Smooth muscle cell (in vitro differentiated cells): Measurements from ENCODE around the gene PIK3IP1. TPM values are rescaled to one million over a fixed set of nuclear protein-coding genes. Genes with fewer than 3 reads are reported as not detected.

Experiments used
- DNase-seq: peaks from one replicate; lab custom pipeline; 2025; ENCODE audit not compliant: unreplicated experiment; lab: John Stamatoyannopoulos, UW
- H2AFZ ChIP-seq: fragments of 200-600 bp; sonication (generic); 2 replicates; pipeline ENCODE4 v1.6.0; 2016; ENCODE audit warnings: antibody characterized with exemption, low read depth, mild to moderate bottlenecking
- H3F3A ChIP-seq: fragments of 200-600 bp; sonication (generic); 2 replicates; pipeline ENCODE4 v1.6.0; 2017; ENCODE audit warnings: antibody characterized with exemption, low read depth
- H3K27ac ChIP-seq: fragments of 200-600 bp; sonication (generic); 2 replicates; pipeline ENCODE4 v1.5.1; 2016; ENCODE audit warnings: low read depth, mild to moderate bottlenecking
- H3K27me3 ChIP-seq: fragments of 200-600 bp; sonication (generic); 2 replicates; pipeline ENCODE4 v1.6.1; 2016; ENCODE audit warnings: low read depth, mild to moderate bottlenecking
- H3K36me3 ChIP-seq: fragments of 200-600 bp; sonication (generic); 2 replicates; pipeline ENCODE4 v1.5.1; 2016; ENCODE audit warnings: low read depth
- H3K4me1 ChIP-seq: fragments of 200-600 bp; sonication (generic); 2 replicates; pipeline ENCODE4 v1.5.1; 2016; ENCODE audit warnings: low read depth
- H3K4me2 ChIP-seq: fragments of 200-600 bp; sonication (generic); 2 replicates; pipeline ENCODE4 v1.6.0; 2016; ENCODE audit warnings: mild to moderate bottlenecking
- H3K4me3 ChIP-seq: fragments of 200-600 bp; sonication (generic); 2 replicates; pipeline ENCODE4 v1.5.1; 2016; ENCODE audit warnings: mild to moderate bottlenecking
- H3K79me2 ChIP-seq: fragments of 200-600 bp; sonication (generic); 2 replicates; pipeline ENCODE4 v1.6.0; 2016; ENCODE audit warnings: low read depth, mild to moderate bottlenecking
- H3K9ac ChIP-seq: fragments of 200-600 bp; sonication (generic); 2 replicates; pipeline ENCODE4 v1.6.0; 2016; ENCODE audit warnings: low read depth
- H3K9me3 ChIP-seq: fragments of 200-600 bp; sonication (generic); replicated peaks from 2 replicates; pipeline ENCODE4 v1.5.1; 2016; ENCODE audit warnings: low read depth
- H4K20me1 ChIP-seq: fragments of 200-600 bp; sonication (generic); 2 replicates; pipeline ENCODE4 v1.6.0; 2016; ENCODE audit warnings: low read depth
- WGBS: methylation state at CpG from one replicate; pipeline ENCODE4 v1.1.7; 2016; ENCODE audit warnings: low lambda C conversion rate; 5-methylcytosine and 5-hydroxymethylcytosine counted together
- polyA plus RNA-seq: library from polyadenylated mRNA; unstranded; fragments of >200 nt; fragmentation: Nextera tagmentation; extraction: Ambion mirVana; gene quantifications from 2 replicates; pipeline ENCODE4 v1.2.1, GENCODE V29; 2016
- total RNA-seq: library from RNA; depleted of rRNA; stranded (reverse); fragments of >200 nt; gene quantifications from 2 replicates; pipeline ENCODE4 v1.2.3, GENCODE V29; 2014
- TF ChIP-seq, protein P1 (sequence below): fragments of 200-600 bp; sonication (generic); IDR thresholded peaks from 2 replicates; pipeline ENCODE4 v1.5.1; 2017; ENCODE audit warnings: borderline replicate concordance, mild to moderate bottlenecking, antibody characterized with exemption; ENCODE audit not compliant: insufficient read depth, poor library complexity, severe bottlenecking

PIK3IP1 gene
- total and polyA plus RNA-seq, 2 experiments from 2014 or later, result 16.9 to 20.2 TPM

DNA sequence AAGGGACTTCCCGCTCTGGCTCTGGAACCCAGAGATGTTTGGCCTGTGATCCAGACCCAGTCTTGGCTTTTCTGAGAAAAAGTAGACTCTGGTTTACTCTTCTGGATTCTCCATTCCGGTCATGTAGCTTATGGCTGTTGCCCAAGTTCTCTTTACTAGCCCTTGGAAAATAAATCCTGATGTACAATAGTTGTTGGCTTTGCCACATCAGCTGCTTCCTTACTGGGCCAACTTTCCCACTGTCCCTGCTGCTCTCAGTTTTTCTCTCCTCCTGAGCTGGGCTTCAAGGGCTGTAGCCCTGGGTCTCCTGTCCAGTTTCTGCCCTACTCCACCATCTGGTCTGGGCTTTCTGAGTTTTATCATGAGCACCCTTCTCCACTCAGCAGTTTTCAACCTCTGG lies 41.4 kb upstream of the PIK3IP1 start:
- DNase-seq, result no peak
- no peak overlapping the region for H3K4me2 ChIP-seq
- H3K9ac ChIP-seq, result no peak overlapping the region
- peaks cover 4% of the 10 kb centered on the region for H3K36me3 ChIP-seq
- H3K27me3 ChIP-seq, result no peaks in the 10 kb centered on the region
- TF ChIP-seq, protein P1, sequence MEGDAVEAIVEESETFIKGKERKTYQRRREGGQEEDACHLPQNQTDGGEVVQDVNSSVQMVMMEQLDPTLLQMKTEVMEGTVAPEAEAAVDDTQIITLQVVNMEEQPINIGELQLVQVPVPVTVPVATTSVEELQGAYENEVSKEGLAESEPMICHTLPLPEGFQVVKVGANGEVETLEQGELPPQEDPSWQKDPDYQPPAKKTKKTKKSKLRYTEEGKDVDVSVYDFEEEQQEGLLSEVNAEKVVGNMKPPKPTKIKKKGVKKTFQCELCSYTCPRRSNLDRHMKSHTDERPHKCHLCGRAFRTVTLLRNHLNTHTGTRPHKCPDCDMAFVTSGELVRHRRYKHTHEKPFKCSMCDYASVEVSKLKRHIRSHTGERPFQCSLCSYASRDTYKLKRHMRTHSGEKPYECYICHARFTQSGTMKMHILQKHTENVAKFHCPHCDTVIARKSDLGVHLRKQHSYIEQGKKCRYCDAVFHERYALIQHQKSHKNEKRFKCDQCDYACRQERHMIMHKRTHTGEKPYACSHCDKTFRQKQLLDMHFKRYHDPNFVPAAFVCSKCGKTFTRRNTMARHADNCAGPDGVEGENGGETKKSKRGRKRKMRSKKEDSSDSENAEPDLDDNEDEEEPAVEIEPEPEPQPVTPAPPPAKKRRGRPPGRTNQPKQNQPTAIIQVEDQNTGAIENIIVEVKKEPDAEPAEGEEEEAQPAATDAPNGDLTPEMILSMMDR, result no peak
- no peaks in the 10 kb centered on the region for H3K9me3 ChIP-seq
- no peak overlapping the region for H3K4me3 ChIP-seq
- H3K79me2 ChIP-seq, result peaks cover 11% of the 10 kb centered on the region
- H2AFZ ChIP-seq, result no peak overlapping the region
- H3F3A ChIP-seq, result no peaks in the 10 kb centered on the region
- no peaks in the 10 kb centered on the region for H3K4me1 ChIP-seq
- peaks cover 70% of the 10 kb centered on the region for H4K20me1 ChIP-seq
- WGBS, result 100% methylated on average over 2 of the region's 2 CpGs
- no peak overlapping the region for H3K27ac ChIP-seq

DNA sequence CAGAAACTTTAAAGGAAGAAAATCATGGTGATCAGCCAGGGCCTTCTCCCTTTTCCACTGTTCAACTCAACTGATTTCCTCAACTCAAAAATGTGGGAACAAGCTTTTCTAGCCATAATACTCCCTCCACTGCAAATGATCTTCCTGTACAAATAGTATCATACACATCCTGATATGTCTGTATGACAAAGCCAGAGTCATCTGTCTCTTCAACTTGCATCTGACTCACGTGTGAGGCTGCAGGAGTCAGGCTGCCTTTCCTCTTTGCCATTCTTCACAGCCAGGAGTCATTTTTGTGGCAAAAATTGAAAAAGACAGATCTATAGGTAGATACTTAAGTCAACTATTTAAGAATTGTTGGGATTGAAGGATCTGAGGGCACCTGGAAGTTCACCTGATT lies 40.6 kb upstream of the PIK3IP1 start:
- no peaks in the 10 kb centered on the region for H3K9me3 ChIP-seq
- peaks cover 11% of the 10 kb centered on the region for H3K79me2 ChIP-seq
- H3K36me3 ChIP-seq, result peaks cover 4% of the 10 kb centered on the region
- H3K4me2 ChIP-seq, result no peak overlapping the region
- no peak overlapping the region for H2AFZ ChIP-seq
- no peak overlapping the region for H3K9ac ChIP-seq
- no peaks in the 10 kb centered on the region for H3F3A ChIP-seq
- peaks cover 70% of the 10 kb centered on the region for H4K20me1 ChIP-seq
- DNase-seq, result no peak
- TF ChIP-seq, protein P1, result no peak
- no peak overlapping the region for H3K4me3 ChIP-seq
- H3K4me1 ChIP-seq, result no peaks in the 10 kb centered on the region
- WGBS, result 80% methylated on average over 1 of the region's 1 CpG
- H3K27ac ChIP-seq, result no peak overlapping the region
- no peaks in the 10 kb centered on the region for H3K27me3 ChIP-seq

DNA sequence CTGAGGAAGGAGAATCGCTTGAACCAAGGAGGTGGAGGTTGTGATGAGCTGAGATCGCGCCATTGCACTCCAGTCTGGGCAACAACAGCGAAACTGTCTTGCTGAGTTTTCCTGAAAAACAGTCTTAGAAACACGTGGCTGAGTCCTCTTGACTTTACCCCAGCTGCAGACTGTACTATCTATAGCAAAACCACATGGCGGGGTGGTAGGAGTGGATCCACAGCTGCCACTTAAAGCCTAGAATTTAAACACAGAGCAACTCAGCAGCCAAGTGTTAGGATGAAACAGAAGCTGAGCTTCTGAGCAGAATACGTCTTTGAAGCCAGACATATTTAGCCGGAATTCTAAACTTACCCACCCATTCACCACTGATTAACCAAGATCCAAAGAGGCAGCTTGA lies 39.7 kb upstream of the PIK3IP1 start:
- no peaks in the 10 kb centered on the region for H3K9me3 ChIP-seq
- no peaks in the 10 kb centered on the region for H3F3A ChIP-seq
- H3K27ac ChIP-seq, result no peak overlapping the region
- 91% methylated on average over 8 of the region's 8 CpGs for WGBS
- TF ChIP-seq, protein P1, result no peak
- H4K20me1 ChIP-seq, result peaks cover 67% of the 10 kb centered on the region
- peaks cover 4% of the 10 kb centered on the region for H3K36me3 ChIP-seq
- no peak overlapping the region for H2AFZ ChIP-seq
- no peaks in the 10 kb centered on the region for H3K27me3 ChIP-seq
- no peak overlapping the region for H3K4me2 ChIP-seq
- DNase-seq, result no peak
- H3K4me1 ChIP-seq, result no peaks in the 10 kb centered on the region
- no peak overlapping the region for H3K9ac ChIP-seq
- H3K4me3 ChIP-seq, result no peak overlapping the region
- peaks cover 11% of the 10 kb centered on the region for H3K79me2 ChIP-seq

DNA sequence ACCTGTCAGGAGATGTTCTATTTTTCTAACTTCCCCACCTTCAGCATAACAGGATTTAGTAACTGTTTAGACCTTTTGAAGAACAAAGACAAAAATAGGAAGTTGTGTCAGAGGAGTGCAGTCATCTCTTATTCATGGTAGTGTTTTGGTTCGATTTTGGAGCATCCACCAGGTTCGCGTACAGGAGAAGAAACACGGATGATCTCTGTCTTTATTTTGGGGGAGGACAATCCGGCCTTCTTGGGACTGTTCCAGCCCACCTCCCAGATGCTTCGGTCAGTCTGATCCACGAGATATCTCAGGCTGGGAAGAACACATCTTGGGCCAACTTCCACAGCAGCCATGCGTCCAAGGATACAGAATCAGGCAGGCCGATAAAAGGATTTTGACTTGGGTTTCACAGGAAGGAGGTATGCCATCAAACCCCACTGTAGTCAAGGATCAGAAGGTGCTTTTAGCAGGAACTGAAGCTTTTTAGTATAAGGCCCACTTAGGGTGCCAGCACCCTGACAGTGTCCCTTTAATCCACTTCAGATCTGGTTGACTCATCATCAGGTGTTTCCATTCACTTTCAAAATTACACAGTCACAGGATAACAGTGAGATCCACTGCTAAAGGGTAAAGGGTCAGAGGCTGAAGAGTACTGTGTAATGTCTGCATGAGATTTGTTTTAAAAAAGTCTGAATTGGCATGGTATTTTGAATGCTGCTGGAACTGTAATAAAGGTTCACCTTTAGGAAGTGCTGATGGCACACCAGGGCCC lies 37.3 kb upstream of the PIK3IP1 start:
- Histone ChIP-seq H4K20me1 (peaks cover 49% of the 10 kb centered on the region), H3K4me3 (no peak overlapping the region), H2AFZ (no peak overlapping the region), H3K79me2 (no peaks in the 10 kb centered on the region), H3K27me3 (no peaks in the 10 kb centered on the region), H3K27ac (no peak overlapping the region), H3K36me3 (peaks cover 4% of the 10 kb centered on the region), H3K9ac (no peak overlapping the region), H3K4me1 (no peaks in the 10 kb centered on the region), H3K4me2 (no peak overlapping the region), H3F3A (no peaks in the 10 kb centered on the region), H3K9me3 (no peaks in the 10 kb centered on the region)
- 84% methylated on average over 9 of the region's 9 CpGs for WGBS
- TF ChIP-seq, protein P1, result no peak
- no peak for DNase-seq
